NCI-H748 treated with DMSO at 0.1 percent for 48 hours (cell line): ENCODE data around the gene PICK1.
A peak's percentile ranks its signal among the peaks of the same experiment; 100 is the strongest.
"Not testable (repeated sequence)": the region's sequence is repeated elsewhere in the genome, so short reads cannot be mapped to it uniquely, and the experiment has no call there.

Experiments used
- DNase-seq: peaks from one replicate; lab custom pipeline; 2025; lab: John Stamatoyannopoulos, UW

The PICK1 gene

GRCh38 chr22:38075105-38075825 lies 18.1 kb downstream of the PICK1 start:
- no peak for DNase-seq

DNA sequence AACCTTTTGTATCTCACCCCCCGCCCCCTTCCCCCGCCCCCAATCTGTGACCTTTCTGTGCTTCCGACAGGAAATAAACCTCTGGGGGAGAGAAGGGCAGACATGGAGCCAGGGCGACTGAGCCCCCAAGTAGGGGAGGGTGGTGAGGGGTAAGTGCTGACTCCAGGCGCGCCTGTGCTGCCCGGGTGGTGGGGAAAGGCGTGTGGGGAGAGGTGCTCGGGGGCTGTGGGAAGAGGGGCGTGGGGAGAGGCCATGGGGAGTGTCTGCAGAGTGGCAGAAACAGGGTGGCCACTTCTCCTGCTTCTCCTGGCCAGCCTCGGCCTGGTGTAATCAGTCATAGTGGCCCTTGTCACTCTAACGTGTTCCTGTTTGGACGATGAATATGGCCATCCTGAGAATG lies 18.8 kb downstream of the PICK1 start:
- no peak for DNase-seq

DNA sequence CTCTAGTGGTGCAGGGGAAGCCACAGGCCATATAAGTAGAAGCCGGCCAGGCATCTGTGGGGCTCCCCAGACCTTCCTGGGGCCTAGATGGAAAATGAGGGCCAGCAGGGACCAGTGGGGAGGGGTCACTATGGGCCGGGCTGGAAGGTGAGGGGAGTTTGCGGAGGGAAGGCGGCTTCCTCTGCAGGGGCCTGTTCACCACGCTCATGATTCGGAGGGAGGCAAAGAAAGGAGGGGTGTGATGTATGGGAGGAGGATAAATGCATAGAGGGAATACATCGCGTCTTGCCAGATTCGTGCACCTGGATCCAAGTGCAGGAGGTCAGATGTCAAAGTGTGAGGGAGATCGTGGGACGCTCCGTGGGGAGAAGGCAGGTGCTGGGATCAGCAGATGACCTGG lies 19.9 kb downstream of the PICK1 start:
- DNase-seq: no peak

- DNase-seq: no peak
These were observed 20.4 kb downstream of the PICK1 start for GRCh38 chr22:38077595-38077994.

- no peak for DNase-seq
These were observed 21.0 kb downstream of the PICK1 start for GRCh38 chr22:38078046-38078840.

GRCh38 chr22:38079208-38079607 lies 22.0 kb downstream of the PICK1 start:
- DNase-seq: not testable (repeated sequence)

DNA sequence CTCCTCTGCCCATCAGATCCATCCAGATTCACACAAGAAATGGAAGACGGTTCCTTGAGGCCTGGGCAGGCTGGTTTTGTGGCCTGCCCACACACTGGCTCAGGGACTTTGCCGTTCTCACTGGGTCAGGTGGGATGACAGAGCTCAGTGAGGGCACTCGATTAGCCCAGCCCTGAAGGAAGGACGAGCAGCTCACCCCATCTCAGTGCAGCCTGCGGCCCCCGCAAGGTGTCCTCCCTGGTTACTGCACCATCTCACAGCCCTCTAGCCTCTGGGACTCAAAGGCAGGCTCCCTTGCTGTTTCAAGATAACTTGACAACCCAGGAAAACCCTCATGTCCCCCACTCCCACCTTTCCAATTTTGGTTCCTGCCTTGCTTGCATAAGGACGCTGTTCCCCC lies 22.6 kb downstream of the PICK1 start:
- no peak for DNase-seq

DNA sequence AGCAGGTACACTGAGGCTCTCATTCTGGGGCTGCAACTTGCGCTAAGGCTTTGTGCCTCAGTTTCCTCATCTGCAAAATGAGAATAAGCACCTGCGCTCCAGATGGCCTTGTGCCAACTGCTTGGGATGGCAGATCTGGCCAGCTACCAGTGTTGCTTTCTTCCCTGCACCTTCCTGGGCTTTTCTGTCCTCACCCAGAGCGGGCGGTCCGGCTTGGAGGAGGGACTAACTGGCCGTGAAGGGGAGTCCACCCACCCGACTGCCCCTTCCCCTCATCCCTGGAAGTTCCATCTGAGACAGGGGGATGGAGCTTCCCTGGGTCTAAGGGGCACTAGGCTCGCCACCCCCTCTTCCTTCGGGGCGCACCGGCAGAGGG lies 23.3 kb downstream of the PICK1 start:
- no peak for DNase-seq

DNA sequence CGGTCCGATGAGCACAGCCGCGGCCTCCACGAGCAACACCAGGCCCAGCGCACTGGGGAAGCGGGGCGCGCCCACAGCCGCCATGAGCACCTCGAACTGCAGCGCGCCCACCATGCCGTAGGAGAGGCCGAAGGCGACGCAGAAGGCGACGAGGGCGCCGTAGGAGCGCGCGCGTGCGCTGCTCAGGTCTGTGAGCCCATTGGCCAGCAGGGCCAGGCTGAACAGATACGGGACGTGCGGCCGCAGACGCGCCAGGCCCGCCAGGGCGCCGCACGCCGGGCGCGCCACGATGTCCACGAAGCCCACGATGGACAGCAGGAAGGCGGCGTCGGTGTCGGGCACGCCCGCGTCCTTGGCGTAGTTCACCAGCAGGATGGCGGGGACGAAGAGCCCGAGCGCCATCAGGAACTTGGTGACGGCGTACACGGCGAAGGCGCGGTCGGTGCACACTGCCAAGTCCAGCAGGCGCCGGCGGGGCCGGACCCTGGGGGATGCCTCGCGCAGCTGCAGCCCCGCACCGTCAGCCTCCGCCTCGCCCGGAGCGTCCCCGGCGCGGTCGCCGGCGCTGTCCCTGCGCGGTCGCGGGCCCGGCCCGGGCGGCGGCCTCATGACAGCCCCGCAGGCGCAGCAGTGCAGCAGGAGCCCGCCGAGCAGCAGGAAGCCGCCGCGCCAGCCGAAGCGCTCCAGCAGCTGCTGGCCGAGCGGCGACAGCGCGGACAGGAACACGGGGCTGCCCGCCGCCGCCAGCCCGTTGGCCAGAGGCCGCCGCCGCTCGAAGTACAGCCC lies 23.8 kb downstream of the PICK1 start:
- peak; percentile 6 for DNase-seq

GRCh38 chr22:38081636-38081940 lies 24.4 kb downstream of the PICK1 start:
- no peak for DNase-seq

DNA sequence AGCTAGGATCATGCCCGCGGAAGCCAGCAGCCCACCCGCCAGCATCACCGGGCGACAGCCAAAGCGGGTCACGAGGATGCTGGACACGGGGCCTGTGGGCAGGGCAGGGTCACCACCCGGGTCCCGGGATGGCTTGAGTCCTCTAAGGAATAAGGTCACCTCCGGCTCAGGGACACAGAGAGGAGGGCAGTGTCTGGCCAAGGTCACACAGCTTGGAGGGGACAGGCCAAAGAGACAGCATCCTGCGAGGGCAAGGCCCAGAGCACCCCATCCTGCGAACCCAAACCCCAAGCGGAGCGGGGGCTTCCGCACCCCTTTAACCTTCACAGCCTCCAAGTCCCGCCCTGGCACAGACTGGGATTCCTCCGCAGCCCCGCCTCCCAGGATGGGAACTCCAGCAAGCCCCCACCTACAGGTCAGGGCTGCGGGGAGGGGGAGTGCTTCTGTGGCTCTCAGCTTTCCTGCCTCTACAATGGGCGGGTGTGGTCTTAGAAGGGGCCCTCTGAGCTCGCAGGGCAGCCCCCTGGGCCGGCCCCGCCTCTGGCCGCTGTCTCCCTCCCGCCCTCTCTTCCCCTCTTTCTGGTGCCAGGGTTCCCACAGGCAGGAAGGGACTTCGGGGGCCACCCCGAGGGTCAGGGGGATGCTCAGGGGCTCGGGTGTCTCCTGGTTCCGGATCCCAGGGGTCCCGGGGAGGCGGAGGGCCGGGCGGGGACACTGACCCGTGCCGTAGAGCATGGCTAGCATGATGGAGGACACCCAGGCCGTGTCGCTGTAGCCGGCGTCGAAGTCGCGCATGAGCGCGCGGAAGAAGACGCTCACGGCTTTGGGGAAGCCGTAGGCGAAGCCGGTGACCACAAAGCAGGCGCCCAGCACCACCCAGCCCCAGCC lies 25.0 kb downstream of the PICK1 start:
- DNase-seq: no peak

GRCh38 chr22:38082986-38083710 lies 25.9 kb downstream of the PICK1 start:
- DNase-seq: no peak

DNA sequence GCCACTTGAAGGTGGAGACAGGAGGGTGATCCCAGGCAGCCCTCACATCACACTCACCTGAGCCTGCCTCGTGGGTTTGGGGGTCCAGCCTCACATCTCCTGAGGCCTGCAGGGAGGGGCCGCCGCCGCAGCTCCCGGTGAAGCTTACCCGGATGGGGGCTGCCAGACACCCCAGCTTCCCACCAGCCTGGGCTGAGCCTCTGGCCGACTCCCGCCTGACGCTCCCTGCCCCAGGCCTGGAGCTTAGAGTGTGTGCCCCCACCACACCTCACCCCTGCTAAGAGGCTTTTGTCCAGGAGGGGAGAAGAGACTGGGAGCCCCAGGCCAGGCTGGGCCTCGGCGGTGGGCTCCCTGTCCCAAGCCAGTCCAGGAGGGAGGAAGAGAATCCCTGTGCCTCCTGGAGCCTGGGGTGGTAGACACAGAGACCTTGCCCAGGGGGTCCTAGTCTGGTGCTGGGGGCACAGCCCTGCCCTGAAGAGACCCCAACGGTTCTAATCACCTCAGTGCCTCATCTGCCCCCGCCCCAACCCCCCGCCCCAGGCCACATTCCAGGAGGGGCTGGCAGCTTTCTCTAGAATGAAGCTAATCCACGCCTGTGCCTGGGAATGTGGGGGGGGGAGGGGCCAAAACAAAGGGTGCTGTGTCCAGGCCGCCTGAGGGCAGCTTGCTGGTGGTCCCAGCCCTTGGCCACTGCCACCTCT lies 26.9 kb downstream of the PICK1 start, which contains the start of gene SLC16A8:
Gene SLC16A8 (minus strand): TSS at position 254 of the 701 bp plus-strand sequence. CDS start 1,311 bp downstream, outside the sequence.
- no peak for DNase-seq

- DNase-seq: no peak
These were observed 27.9 kb downstream of the PICK1 start for GRCh38 chr22:38085056-38085455.

DNA sequence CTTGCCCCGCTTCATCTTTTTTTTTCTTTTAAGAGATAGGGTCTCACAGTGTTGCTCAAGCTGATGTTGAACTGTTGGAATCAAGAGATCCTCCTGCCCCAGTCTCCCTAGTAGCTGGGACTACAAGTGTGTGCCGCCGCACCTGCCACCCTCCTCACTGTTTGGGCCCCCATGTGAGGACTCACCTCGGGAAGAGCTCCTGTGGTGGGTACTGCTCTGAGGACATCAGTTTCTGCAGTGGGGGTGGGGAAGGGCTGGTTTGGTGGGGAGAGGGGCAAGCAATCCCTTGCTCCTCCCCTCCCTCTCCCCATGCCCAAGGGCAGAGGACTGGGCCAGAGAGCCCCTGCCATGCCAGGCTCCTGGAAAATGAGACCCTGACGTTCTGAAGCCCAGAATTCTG lies 28.3 kb downstream of the PICK1 start:
- DNase-seq: no peak

- DNase-seq: no peak
These were observed 29.0 kb downstream of the PICK1 start for GRCh38 chr22:38086001-38086845.

DNA sequence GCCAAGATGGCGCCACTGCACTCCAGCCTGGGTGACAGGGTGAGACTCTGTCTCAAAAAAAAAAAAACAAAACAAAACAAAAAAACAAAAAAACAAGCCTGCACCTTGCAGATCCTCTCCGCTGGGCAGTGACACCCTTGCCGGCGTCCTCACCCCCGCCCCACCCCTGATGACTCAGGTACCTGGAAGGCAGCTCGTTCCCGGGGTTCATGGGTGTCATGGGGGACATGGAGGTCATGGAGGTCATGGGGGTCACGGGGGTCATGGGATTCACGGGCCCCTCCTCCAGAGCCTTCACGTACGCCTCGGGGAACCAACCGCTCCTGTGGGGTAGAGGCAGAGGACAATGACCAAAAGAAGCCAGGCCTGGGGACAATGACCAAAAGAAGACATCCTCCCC lies 29.7 kb downstream of the PICK1 start:
- DNase-seq: no peak

DNA sequence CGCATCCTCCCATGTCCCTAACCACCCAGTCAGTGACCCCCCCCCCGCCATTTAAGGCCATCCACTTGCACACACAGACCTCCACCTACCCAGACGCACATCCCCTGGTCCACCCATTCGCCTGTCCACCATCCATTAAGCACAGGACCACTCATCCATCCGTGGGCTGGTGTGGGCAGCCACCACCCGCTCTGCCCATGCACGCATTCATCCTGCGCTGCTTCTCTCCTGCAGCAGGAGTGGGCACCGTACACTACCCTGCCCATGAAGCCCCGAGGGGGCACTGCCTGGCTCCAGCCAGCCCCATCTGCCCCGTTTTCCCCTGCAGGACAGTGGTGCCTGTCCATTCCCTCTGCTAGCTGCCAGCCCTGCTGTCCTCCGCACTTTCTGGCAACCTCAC lies 30.7 kb downstream of the PICK1 start:
- DNase-seq: no peak

DNA sequence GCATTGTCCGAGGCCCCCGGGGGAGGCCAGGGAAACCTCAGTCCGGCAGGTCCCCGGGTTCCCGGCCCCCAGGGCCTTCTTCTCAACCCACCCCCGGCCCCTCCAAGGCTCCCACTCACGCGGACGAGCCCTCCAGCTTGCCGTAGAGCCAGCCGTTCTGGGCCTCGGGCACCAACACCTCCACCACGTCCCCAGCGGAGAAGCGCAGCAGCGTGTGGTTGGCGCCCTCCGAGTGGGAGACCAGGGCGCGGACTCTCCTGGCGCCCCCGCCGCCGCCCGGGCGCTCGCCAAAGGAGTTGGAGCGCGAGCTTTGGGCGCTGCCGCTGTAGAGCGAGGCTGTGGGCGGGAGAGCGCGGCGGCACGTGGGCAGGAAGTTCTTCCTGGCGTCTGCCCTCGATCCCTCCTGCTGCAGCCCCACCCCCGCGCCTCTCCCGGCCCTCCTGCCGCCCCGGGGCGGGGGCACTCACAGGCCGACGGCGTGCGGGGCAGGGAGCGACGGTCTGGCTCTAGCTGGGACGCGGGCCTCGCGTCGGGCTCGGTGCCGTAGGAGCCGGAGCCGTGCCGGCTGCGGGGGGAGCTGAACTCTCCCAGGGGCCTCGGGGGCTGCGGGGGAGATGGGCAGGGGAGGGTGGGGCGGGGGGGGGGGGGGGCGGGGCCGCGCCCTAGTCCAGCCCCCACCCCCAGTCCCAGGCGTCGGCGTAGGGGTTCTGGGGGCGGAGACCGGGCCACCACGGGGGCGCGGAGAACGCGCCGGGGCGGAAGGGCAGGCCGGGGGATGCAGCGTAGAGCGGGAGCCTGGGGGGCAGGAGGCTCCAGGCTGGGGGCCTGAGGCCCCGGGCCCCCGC lies 31.6 kb downstream of the PICK1 start:
- DNase-seq: no peak
